A673 (cell line): ENCODE results near the gene KRT38. TPM values are rescaled to one million over a fixed set of nuclear protein-coding genes. Genes with fewer than 3 reads are reported as not detected.

Experiments
- BruUV-seq: library from RNA; stranded (reverse); fragments of 400-500 nt; replicated peaks from 2 replicates; lab custom pipeline; 2021; lab: Mats Ljungman, UMichigan
- CTCF ChIA-PET: fragments of 300-600 bp; sonication (Branson Sonifier 250); formaldehyde crosslinking; loops from one replicate; lab custom pipeline; 2022; ENCODE audit warnings: antibody characterized with exemption; lab: Charles Lee
- POLR2A ChIA-PET: fragments of 300-600 bp; sonication (Branson Sonifier 250); formaldehyde crosslinking; loops from one replicate; lab custom pipeline; 2022; ENCODE audit warnings: antibody characterized with exemption; ENCODE audit not compliant: low non-redundant PET; lab: Charles Lee
- DNase-seq: peaks from one replicate; pipeline ENCODE4 v3.0.0-alpha.2; 2015; ENCODE audit warnings: low spot score
- H3K27ac ChIP-seq: fragments of 200-600 bp; sonication (generic); 2 replicates; pipeline ENCODE4 v1.5.1; 2016; ENCODE audit warnings: mixed run types, low read depth, mild to moderate bottlenecking, mixed read lengths, antibody characterized with exemption, low read length; ENCODE audit not compliant: poor library complexity, severe bottlenecking
- H3K27me3 ChIP-seq: fragments of 200-600 bp; sonication (generic); replicated peaks from 2 replicates; pipeline ENCODE4 v1.6.1; 2017; ENCODE audit warnings: mixed run types, low read depth, mild to moderate bottlenecking, mixed read lengths, antibody characterized with exemption, low read length; ENCODE audit not compliant: insufficient read depth, poor library complexity
- H3K36me3 ChIP-seq: fragments of 200-600 bp; sonication (generic); 2 replicates; pipeline ENCODE4 v1.6.1; 2016; ENCODE audit warnings: mixed run types, mild to moderate bottlenecking, mixed read lengths, antibody characterized with exemption, low read length; ENCODE audit not compliant: insufficient read depth, poor library complexity, severe bottlenecking
- H3K4me1 ChIP-seq: fragments of 200-600 bp; sonication (generic); 2 replicates; pipeline ENCODE4 v1.6.1; 2017; ENCODE audit warnings: mixed run types, mild to moderate bottlenecking, mixed read lengths, antibody characterized with exemption, low read length; ENCODE audit not compliant: insufficient read depth, poor library complexity, severe bottlenecking
- H3K4me3 ChIP-seq: fragments of 200-600 bp; sonication (generic); 2 replicates; pipeline ENCODE4 v1.5.1; 2016; ENCODE audit warnings: low read depth, mixed run types, mild to moderate bottlenecking, mixed read lengths, low read length; ENCODE audit not compliant: poor library complexity, severe bottlenecking
- H3K9me3 ChIP-seq: fragments of 200-600 bp; sonication (generic); 2 replicates; pipeline ENCODE4 v1.6.1; 2016; ENCODE audit warnings: mixed run types, low read depth, mild to moderate bottlenecking, mixed read lengths, antibody characterized with exemption, low read length; ENCODE audit not compliant: poor library complexity, severe bottlenecking
- CTCF ChIP-seq: fragments of 300-800, 200-600 bp; sonication (generic); conservative IDR thresholded peaks from 2 replicates; pipeline ENCODE4 v1.5.1; 2017; ENCODE audit warnings: low read depth, mild to moderate bottlenecking, antibody characterized with exemption, low read length, moderate library complexity, mixed read lengths
- EZH2 ChIP-seq: fragments of 200-600 bp; sonication (generic); IDR thresholded peaks from 2 replicates; pipeline ENCODE4 v1.6.1; 2017; ENCODE audit warnings: borderline replicate concordance, low read depth, mild to moderate bottlenecking, mixed read lengths, antibody characterized with exemption, low read length; ENCODE audit not compliant: poor library complexity, severe bottlenecking
- intact Hi-C: fragments of 100-400 bp; cut with micrococcal nuclease; formaldehyde crosslinking; loops from one replicate; pipeline ENCODE4 v1.10.0; 2022; ENCODE audit not compliant: unreplicated experiment
- total RNA-seq: library from RNA; stranded (reverse); gene quantifications from 2 replicates; pipeline ENCODE4 v1.2.3, GENCODE V29; 2021

The KRT38 gene
- total RNA-seq, 1 experiment from 2014 or later = not detected

GRCh38 chr17:41467561-41467960, 26.8 kb upstream of the KRT38 start:
- Histone ChIP-seq H3K36me3 (no peaks in the 10 kb centered on the region), H3K4me1 (no peaks in the 10 kb centered on the region), H3K27me3 (no peaks in the 10 kb centered on the region), H3K4me3 (no peak overlapping the region), H3K27ac (no peak overlapping the region), H3K9me3 (no peaks in the 10 kb centered on the region)
- ChIA-PET CTCF (no interaction called here), POLR2A (no interaction called here)
- intact Hi-C loops = no loop called here
- TF ChIP-seq CTCF (no peak), EZH2 (no peak)
- peak; percentile 66 for DNase-seq
- no TSS peak for BruUV-seq

DNA sequence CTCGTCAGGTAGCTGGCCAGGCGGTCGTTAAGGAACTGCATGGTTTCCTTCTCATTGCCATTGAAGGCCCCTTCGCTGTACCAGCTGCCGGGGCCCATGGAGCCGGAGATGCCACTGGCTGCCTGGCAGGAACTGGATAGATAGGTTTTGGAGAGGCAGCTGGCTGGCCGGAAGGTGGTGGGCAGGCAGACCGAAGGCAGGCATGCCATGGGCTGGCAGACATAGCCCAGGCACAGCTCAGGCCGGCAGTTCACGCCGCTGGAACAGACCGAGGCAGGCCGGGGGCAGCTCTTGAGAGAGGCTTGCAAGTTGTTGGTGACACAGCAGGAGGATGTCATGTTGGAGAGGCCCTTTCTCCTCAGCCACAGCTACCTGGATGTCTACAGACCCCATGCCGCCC, 26.2 kb upstream of the KRT38 start, which contains the start of gene KRT32:
Gene KRT32, minus strand, starts transcription at position 399 of the 400 bp plus-strand sequence. Its CDS starts 61 bp downstream, at position 338.
- Histone ChIP-seq H3K27ac (no peak within 1 kb of the TSS), H3K9me3 (no peaks in the 10 kb centered on the region), H3K27me3 (no peaks in the 10 kb centered on the region), H3K4me3 (no peak within 1 kb of the TSS), H3K36me3 (no peaks in the 10 kb centered on the region), H3K4me1 (no peaks in the 10 kb centered on the region)
- POLR2A ChIA-PET = no interaction called here
- no peak for TF ChIP-seq EZH2
- TF ChIP-seq CTCF = no peak
- no TSS peak for BruUV-seq
- CTCF ChIA-PET = no interaction called here
- intact Hi-C loops = no loop called here
- DNase-seq = no peak

DNA sequence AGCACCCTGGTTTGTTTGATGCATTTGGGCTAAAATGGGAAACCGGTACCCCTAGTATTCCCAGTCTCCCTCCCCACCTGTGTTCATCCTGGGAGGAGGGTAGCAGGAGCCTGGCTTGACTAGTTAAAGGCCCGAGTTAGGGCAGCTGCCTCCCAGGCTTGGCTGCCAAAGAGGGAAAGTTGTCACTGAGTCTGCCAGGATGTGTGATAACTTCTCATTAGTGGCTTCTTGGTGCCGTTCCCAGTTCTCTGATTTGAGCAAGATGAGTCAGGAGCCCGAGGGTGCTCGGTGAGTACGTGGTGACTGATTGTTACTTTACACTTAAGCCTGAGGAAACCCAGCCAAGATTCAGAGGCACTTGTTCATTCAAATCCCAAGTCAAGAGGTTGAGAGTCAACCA, 23.9 kb upstream of the KRT38 start:
- BruUV-seq = no TSS peak
- no peaks in the 10 kb centered on the region for H3K36me3 ChIP-seq
- TF ChIP-seq CTCF (no peak), EZH2 (no peak)
- H3K4me3 ChIP-seq = no peak overlapping the region
- intact Hi-C loops = no loop called here
- H3K9me3 ChIP-seq = no peaks in the 10 kb centered on the region
- DNase-seq = peak; percentile 63
- no peak overlapping the region for H3K27ac ChIP-seq
- ChIA-PET POLR2A (no interaction called here), CTCF (no interaction called here)
- H3K27me3 ChIP-seq = no peaks in the 10 kb centered on the region
- H3K4me1 ChIP-seq = no peaks in the 10 kb centered on the region
